Activated T-helper 1 cell treated with anti-CD3 and anti-CD28 coated beads, Interleukin-12 subunit alpha, Interleukin-12 subunit beta, Interleukin-2, Interleukin-4 antibody, amounts not matched to agents 30 ng/mL and 10 ng/mL and 1 ng/mL, durations not matched to agents 14 hours and 24 hours and 36 hours (primary cell): ENCODE measurements around the gene PLA2G6. TPM values are rescaled to one million over a fixed set of nuclear protein-coding genes. Genes with fewer than 3 reads are reported as not detected.
A peak's percentile ranks its signal among the peaks of the same experiment; 100 is the strongest.
"Not testable (repeated sequence)": the region's sequence is repeated elsewhere in the genome, so short reads cannot be mapped to it uniquely, and the experiment has no call there.

Source experiments
- DNase-seq: peaks from one replicate; pipeline ENCODE4 v3.0.0; 2021; ENCODE audit warnings: low spot score
- H3K27ac Mint-ChIP-seq: one replicate; pipeline ENCODE4 v1.8.0; 2021; ENCODE audit warnings: mild to moderate bottlenecking, mixed read lengths
- H3K27me3 Mint-ChIP-seq: one replicate; pipeline ENCODE4 v1.8.0; 2022; ENCODE audit warnings: mild to moderate bottlenecking, moderate library complexity, mixed read lengths; ENCODE audit not compliant: insufficient read depth
- H3K36me3 Mint-ChIP-seq: one replicate; pipeline ENCODE4 v1.8.0; 2021; ENCODE audit warnings: low read depth, mixed read lengths
- H3K4me1 Mint-ChIP-seq: one replicate; pipeline ENCODE4 v1.8.0; 2021; ENCODE audit warnings: low read depth, mixed read lengths
- H3K4me3 Mint-ChIP-seq: one replicate; pipeline ENCODE4 v1.8.0; 2021; ENCODE audit warnings: mild to moderate bottlenecking, moderate library complexity, mixed read lengths
- H3K9me3 Mint-ChIP-seq: one replicate; pipeline ENCODE4 v1.8.0; 2021; ENCODE audit warnings: mixed read lengths
- intact Hi-C: fragments of 100-400 bp; cut with micrococcal nuclease; formaldehyde crosslinking; loops from one replicate; pipeline ENCODE4 v1.15.1; 2024
- total RNA-seq: library from RNA; stranded (reverse); gene quantifications from 2 replicates; pipeline ENCODE4 v1.2.3, GENCODE V29; 2022

Gene PLA2G6
- total RNA-seq, 1 donor from 2014 or later, result 34.8 TPM

- Mint-ChIP-seq H3K36me3 (no peaks in the 10 kb centered on the region), H3K27ac (no peak overlapping the region), H3K27me3 (peaks cover 16% of the 10 kb centered on the region), H3K4me3 (no peak overlapping the region), H3K4me1 (peaks cover 3% of the 10 kb centered on the region), H3K9me3 (no peaks in the 10 kb centered on the region)
- DNase-seq, result no peak
- intact Hi-C loops, result no loop called here
Measured at GRCh38 chr22:38193580-38193979, 11.9 kb upstream of the PLA2G6 start.

GRCh38 chr22:38192475-38192863, 10.8 kb upstream of the PLA2G6 start:
- Mint-ChIP-seq H3K27ac (no peak overlapping the region), H3K4me1 (no peaks in the 10 kb centered on the region), H3K4me3 (no peak overlapping the region), H3K27me3 (peaks cover 18% of the 10 kb centered on the region), H3K9me3 (no peaks in the 10 kb centered on the region), H3K36me3 (no peaks in the 10 kb centered on the region)
- DNase-seq, result no peak
- intact Hi-C loops, result no loop called here

- Mint-ChIP-seq H3K27me3 (peaks cover 20% of the 10 kb centered on the region), H3K27ac (peak overlapping the region; percentile 7), H3K4me1 (no peaks in the 10 kb centered on the region), H3K9me3 (no peaks in the 10 kb centered on the region), H3K4me3 (no peak overlapping the region), H3K36me3 (no peaks in the 10 kb centered on the region)
- DNase-seq, result no peak
- intact Hi-C loops, result no loop called here
Measured at GRCh38 chr22:38191731-38192474, 10.3 kb upstream of the PLA2G6 start.

GRCh38 chr22:38191055-38191454, 9.4 kb upstream of the PLA2G6 start:
- Mint-ChIP-seq H3K4me3 (no peak overlapping the region), H3K36me3 (no peaks in the 10 kb centered on the region), H3K27ac (no peak overlapping the region), H3K9me3 (no peaks in the 10 kb centered on the region), H3K4me1 (no peaks in the 10 kb centered on the region), H3K27me3 (peaks cover 27% of the 10 kb centered on the region)
- DNase-seq, result no peak
- intact Hi-C loops, result no loop called here

GRCh38 chr22:38190581-38190980, 9.0 kb upstream of the PLA2G6 start:
- intact Hi-C loops, result no loop called here
- DNase-seq, result no peak
- H3K4me3 Mint-ChIP-seq, result no peak overlapping the region
- no peaks in the 10 kb centered on the region for H3K9me3 Mint-ChIP-seq
- no peaks in the 10 kb centered on the region for H3K4me1 Mint-ChIP-seq
- H3K27ac Mint-ChIP-seq, result no peak overlapping the region
- H3K27me3 Mint-ChIP-seq, result peaks cover 29% of the 10 kb centered on the region
- no peaks in the 10 kb centered on the region for H3K36me3 Mint-ChIP-seq

- Mint-ChIP-seq H3K4me1 (no peaks in the 10 kb centered on the region), H3K4me3 (no peak overlapping the region), H3K9me3 (no peaks in the 10 kb centered on the region), H3K27me3 (peaks cover 27% of the 10 kb centered on the region), H3K36me3 (no peaks in the 10 kb centered on the region), H3K27ac (no peak overlapping the region)
- DNase-seq, result no peak
- intact Hi-C loops, result loop anchor here (10.0 kb wide), 1 partner anchor 466 kb away; the partner anchor contains the start of genes CBY1 and FAM227A
Measured at GRCh38 chr22:38189104-38189503, 7.5 kb upstream of the PLA2G6 start.

GRCh38 chr22:38187413-38188212, 6.0 kb upstream of the PLA2G6 start:
- no peak for DNase-seq
- no peak overlapping the region for H3K27ac Mint-ChIP-seq
- H3K36me3 Mint-ChIP-seq, result no peaks in the 10 kb centered on the region
- H3K9me3 Mint-ChIP-seq, result no peaks in the 10 kb centered on the region
- peaks cover 23% of the 10 kb centered on the region for H3K27me3 Mint-ChIP-seq
- no peak overlapping the region for H3K4me3 Mint-ChIP-seq
- H3K4me1 Mint-ChIP-seq, result no peaks in the 10 kb centered on the region
- intact Hi-C loops, result loop anchor here (10.0 kb wide), 1 partner anchor 467 kb away; the partner anchor contains the start of genes CBY1 and FAM227A

- Mint-ChIP-seq H3K27ac (no peak overlapping the region), H3K4me3 (no peak overlapping the region), H3K36me3 (no peaks in the 10 kb centered on the region), H3K4me1 (peaks cover 8% of the 10 kb centered on the region), H3K9me3 (no peaks in the 10 kb centered on the region), H3K27me3 (peaks cover 17% of the 10 kb centered on the region)
- intact Hi-C loops, result loop anchor here (10.0 kb wide), 1 partner anchor 468 kb away; the partner anchor contains the start of genes CBY1 and FAM227A
- no peak for DNase-seq
Measured at GRCh38 chr22:38186429-38186828, 4.8 kb upstream of the PLA2G6 start.

GRCh38 chr22:38184788-38185187, 3.2 kb upstream of the PLA2G6 start:
- peaks cover 2% of the 10 kb centered on the region for H3K36me3 Mint-ChIP-seq
- DNase-seq, result no peak
- H3K4me3 Mint-ChIP-seq, result no peak overlapping the region
- intact Hi-C loops, result loop anchor here (5.0 to 10.0 kb wide), 2 partner anchors 213 to 470 kb away; partner anchors contain the start of genes CBY1 and FAM227A
- no peaks in the 10 kb centered on the region for H3K9me3 Mint-ChIP-seq
- H3K27ac Mint-ChIP-seq, result no peak overlapping the region
- H3K4me1 Mint-ChIP-seq, result peaks cover 24% of the 10 kb centered on the region
- H3K27me3 Mint-ChIP-seq, result peaks cover 17% of the 10 kb centered on the region

- Mint-ChIP-seq H3K4me1 (peaks cover 55% of the 10 kb centered on the region), H3K4me3 (peak overlapping the region; percentile 89), H3K36me3 (peaks cover 6% of the 10 kb centered on the region), H3K27ac (peak overlapping the region; percentile 95), H3K9me3 (no peaks in the 10 kb centered on the region), H3K27me3 (peaks cover 6% of the 10 kb centered on the region)
- DNase-seq, result peak; percentile 31
- intact Hi-C loops, result loop anchor here (1.0 to 10.0 kb wide), 10 partner anchors 20 to 524 kb away; partner anchors contain the start of genes CBY1, CSNK1E, DDX17 and DMC1
Measured at GRCh38 chr22:38180841-38181452, 683 bp downstream of the PLA2G6 start.

- intact Hi-C loops, H3K27me3 Mint-ChIP-seq, H3K9me3 Mint-ChIP-seq, H3K36me3 Mint-ChIP-seq, H3K4me3 Mint-ChIP-seq, DNase-seq: not testable (repeated sequence)
- Mint-ChIP-seq H3K27ac (peak overlapping the region; percentile 27), H3K4me1 (peaks cover 60% of the 10 kb centered on the region)
Measured at GRCh38 chr22:38178605-38178937, 3.1 kb downstream of the PLA2G6 start.

- Mint-ChIP-seq H3K36me3 (peaks cover 6% of the 10 kb centered on the region), H3K27me3 (no peaks in the 10 kb centered on the region), H3K27ac (no peak overlapping the region), H3K4me1 (peaks cover 63% of the 10 kb centered on the region), H3K9me3 (no peaks in the 10 kb centered on the region), H3K4me3 (no peak overlapping the region)
- no peak for DNase-seq
- intact Hi-C loops, result no loop called here
Measured at GRCh38 chr22:38177926-38178604, 3.6 kb downstream of the PLA2G6 start.
